GM19351 (cell line): ENCODE data around the gene TPI1.

Experiments
- ATAC-seq: cut with Tn5 transposase; IDR thresholded peaks from one replicate; pipeline ENCODE4 v1.9.1; 2021; ENCODE audit warnings: mild to moderate bottlenecking, moderate library complexity; ENCODE audit not compliant: unreplicated experiment

The TPI1 gene

GRCh38 chr12:6867413-6868210 lies at the start of gene TPI1:
Gene TPI1 (plus strand): TSS chr12:6867531. CDS start chr12:6867567, 36 bp downstream.
- ATAC-seq: peak; percentile 63

GRCh38 chr12:6817662-6818157 lies 49.6 kb upstream of the TPI1 start:
- ATAC-seq: no peak

- ATAC-seq: no peak
Observed at GRCh38 chr12:6818222-6818621, 49.1 kb upstream of the TPI1 start.

GRCh38 chr12:6818645-6819044 lies 48.7 kb upstream of the TPI1 start:
- ATAC-seq: no peak

DNA sequence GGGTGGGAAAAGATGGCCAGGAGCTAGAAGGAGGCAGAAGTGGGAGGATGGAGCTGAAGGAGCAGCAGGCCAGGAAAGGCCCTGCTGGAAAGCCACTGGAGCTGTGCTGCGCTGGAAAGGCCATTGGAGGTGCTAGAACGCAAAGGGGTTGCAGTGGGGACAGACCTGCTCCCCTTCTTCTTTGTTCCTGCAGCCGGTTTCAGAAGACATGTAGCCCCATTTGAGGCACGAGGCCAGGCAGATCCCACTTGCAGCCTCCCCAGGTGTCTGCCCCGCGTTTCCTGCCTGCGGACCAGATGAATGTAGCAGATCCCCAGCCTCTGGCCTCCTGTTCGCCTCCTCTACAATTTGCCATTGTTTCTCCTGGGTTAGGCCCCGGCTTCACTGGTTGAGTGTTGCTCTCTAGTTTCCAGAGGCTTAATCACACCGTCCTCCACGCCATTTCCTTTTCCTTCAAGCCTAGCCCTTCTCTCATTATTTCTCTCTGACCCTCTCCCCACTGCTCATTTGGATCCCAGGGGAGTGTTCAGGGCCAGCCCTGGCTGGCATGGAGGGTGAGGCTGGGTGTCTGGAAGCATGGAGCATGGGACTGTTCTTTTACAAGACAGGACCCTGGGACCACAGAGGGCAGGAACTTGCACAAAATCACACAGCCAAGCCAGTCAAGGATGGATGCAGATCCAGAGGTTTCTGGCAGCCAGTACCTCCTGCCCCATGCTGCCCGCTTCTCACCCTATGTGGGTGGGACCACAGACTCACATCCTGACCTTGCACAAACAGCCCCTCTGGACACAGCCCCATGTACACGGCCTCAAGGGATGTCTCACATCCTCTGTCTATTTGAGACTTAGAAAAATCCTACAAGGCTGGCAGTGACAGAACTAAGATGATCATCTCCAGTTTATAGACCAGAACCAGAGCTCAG lies 48.0 kb upstream of the TPI1 start:
- ATAC-seq: no peak

DNA sequence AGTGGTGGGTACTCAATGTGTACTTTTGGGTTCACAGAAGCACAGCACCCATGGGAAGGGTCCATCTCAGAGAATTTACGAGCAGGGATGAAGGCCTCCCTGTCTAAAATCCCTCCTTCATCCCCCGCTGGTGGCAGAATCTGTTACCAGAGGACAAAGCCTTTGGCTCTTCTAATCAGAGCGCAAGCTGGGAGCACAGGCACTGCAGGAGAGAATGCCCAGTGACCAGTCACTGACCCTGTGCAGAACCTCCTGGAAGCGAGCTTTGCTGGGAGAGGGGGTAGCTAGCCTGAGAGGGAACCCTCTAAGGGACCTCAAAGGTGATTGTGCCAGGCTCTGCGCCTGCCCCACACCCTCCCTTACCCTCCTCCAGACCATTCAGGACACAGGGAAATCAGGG lies 47.2 kb upstream of the TPI1 start:
- no peak for ATAC-seq

GRCh38 chr12:6821591-6822425 lies 45.5 kb upstream of the TPI1 start, which contains the start of gene GPR162:
Gene GPR162 (plus strand): TSS chr12:6821821. CDS start chr12:6823899, 2,078 bp downstream.
- no peak for ATAC-seq

DNA sequence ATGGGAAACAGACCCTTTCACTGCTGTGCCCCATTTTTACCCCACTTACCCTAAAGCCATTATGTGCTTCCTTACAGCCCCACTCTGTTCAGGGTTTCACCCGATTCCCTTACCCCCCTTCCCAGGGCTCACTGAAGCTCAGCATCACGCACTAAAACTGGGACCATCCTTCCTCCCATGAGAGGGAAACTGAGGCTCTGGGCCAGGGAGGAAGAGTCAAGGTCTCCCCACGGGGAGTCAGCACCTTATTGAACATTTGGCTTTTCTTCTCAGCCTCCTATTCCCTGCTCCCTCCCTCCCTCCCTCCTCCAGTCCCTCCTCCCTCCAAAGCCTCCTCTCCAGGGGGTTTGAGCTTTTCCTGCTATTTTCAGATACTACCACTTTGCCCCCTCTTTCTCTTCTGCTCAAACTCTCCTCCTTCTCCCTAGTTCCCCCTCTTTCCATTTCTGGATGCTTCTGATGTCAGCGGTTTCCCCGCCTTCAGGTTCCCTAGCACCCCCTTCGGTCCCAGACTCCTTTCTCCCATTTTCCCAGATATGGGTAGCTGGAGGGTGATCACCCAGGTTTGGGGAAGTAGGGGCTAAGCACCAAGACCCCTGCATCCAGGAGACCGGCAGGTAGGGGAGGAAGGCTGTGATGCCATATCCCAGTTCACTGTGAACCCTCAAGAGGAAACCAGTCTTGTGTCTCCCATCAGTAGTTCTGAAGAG lies 44.8 kb upstream of the TPI1 start:
- ATAC-seq: no peak

- no peak for ATAC-seq
Observed at GRCh38 chr12:6823182-6824084, 43.9 kb upstream of the TPI1 start.

DNA sequence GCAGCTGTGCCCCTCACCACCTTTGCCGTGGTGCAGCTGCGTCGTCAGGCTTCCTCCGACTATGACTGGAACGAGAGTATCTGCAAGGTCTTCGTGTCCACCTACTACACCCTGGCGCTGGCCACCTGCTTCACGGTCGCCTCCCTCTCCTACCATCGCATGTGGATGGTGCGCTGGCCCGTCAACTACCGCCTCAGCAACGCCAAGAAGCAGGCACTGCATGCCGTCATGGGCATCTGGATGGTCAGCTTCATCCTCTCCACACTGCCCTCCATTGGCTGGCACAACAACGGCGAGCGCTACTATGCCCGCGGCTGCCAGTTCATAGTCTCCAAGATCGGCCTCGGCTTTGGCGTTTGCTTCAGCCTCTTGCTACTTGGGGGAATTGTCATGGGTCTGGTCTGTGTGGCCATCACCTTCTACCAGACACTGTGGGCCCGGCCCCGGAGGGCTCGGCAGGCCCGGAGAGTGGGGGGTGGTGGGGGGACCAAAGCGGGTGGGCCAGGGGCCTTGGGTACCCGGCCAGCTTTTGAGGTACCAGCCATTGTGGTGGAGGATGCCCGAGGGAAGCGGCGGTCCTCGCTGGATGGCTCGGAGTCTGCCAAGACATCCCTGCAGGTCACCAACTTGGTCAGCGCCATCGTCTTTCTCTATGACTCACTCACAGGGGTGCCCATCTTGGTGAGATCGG lies 43.1 kb upstream of the TPI1 start:
- no peak for ATAC-seq

- ATAC-seq: no peak
Observed at GRCh38 chr12:6824901-6825381, 42.4 kb upstream of the TPI1 start.

GRCh38 chr12:6825398-6826124 lies 41.8 kb upstream of the TPI1 start:
- no peak for ATAC-seq

GRCh38 chr12:6826125-6826733 lies 41.1 kb upstream of the TPI1 start:
- ATAC-seq: no peak

- no peak for ATAC-seq
Observed at GRCh38 chr12:6826734-6827436, 40.4 kb upstream of the TPI1 start.

GRCh38 chr12:6827437-6827911 lies 39.9 kb upstream of the TPI1 start:
- no peak for ATAC-seq

GRCh38 chr12:6827982-6828780 lies 39.1 kb upstream of the TPI1 start, which contains the start of gene P3H3:
Gene P3H3 (plus strand): TSS chr12:6828407. CDS start chr12:6828441, 34 bp downstream.
- ATAC-seq: no peak
